Endothelial cell of umbilical vein (primary cell): ENCODE data around the gene BTN1A1. TPM values are rescaled to one million over a fixed set of nuclear protein-coding genes. Genes with fewer than 3 reads are reported as not detected.

ENCODE experiments used
- BruUV-seq: library from RNA; stranded (reverse); fragments of 400-500 nt; replicated peaks from 2 replicates; lab custom pipeline; 2021; lab: Mats Ljungman, UMichigan
- CTCF ChIA-PET: fragments of 300-600, 350-600 bp; sonication (Branson Sonifier 250); formaldehyde crosslinking; loops from one replicate; lab custom pipeline; 2021; ENCODE audit warnings: antibody characterized with exemption, inconsistent platforms; lab: Charles Lee
- POLR2A ChIA-PET: fragments of 300-600, 350-600 bp; sonication (Branson Sonifier 250); formaldehyde crosslinking; loops from one replicate; lab custom pipeline; 2021; ENCODE audit warnings: antibody characterized with exemption, inconsistent platforms; lab: Charles Lee
- DNase-seq: peaks from one replicate; pipeline ENCODE4 v3.0.0-alpha.2; 2011; ENCODE audit warnings: low read depth, low spot score
- FAIRE-seq: peaks from 2 replicates; lab custom pipeline; 2011; peaks lifted over from hg19 to GRCh38; lab: Jason Lieb, UNC
- H2AFZ ChIP-seq: 2 replicates; pipeline ENCODE4 v1.6.0; 2012; ENCODE audit warnings: low read depth, low read length, control low read depth, inconsistent platforms
- H3K27ac ChIP-seq: 2 replicates; pipeline ENCODE4 v1.5.1; 2011; ENCODE audit warnings: low read depth, mild to moderate bottlenecking, control low read depth, low read length, moderate library complexity; ENCODE audit not compliant: insufficient read depth
- H3K27me3 ChIP-seq, 2 experiments: 2 replicates each; pipeline versions ENCODE4 v1.6.0 to v1.6.1; 2011; ENCODE audit warnings: low read length in 2 of 2, mixed read lengths in 1 of 2; ENCODE audit not compliant: control insufficient read depth in 2 of 2, insufficient read depth in 2 of 2
- H3K36me3 ChIP-seq, 2 experiments: 2 replicates in 1 of 2; 3 replicates in 1 of 2; pipeline ENCODE4 v1.5.1; 2011; ENCODE audit warnings: low read length in 2 of 2, mild to moderate bottlenecking in 1 of 2, moderate library complexity in 1 of 2; ENCODE audit not compliant: control insufficient read depth in 2 of 2, insufficient read depth in 2 of 2; ENCODE audit errors: extremely low read depth in 1 of 2
- H3K4me1 ChIP-seq: 3 replicates; pipeline ENCODE4 v1.5.1; 2011; ENCODE audit warnings: mild to moderate bottlenecking, low read length; ENCODE audit not compliant: control insufficient read depth, insufficient read depth; ENCODE audit errors: extremely low read depth
- H3K4me2 ChIP-seq: 2 replicates; pipeline ENCODE4 v1.6.1; 2011; ENCODE audit warnings: low read length, control low read depth, mixed read lengths; ENCODE audit not compliant: insufficient read depth
- H3K4me3 ChIP-seq, 3 experiments: fragments of 200-600 bp in 1 of 3; sonication (generic), shearing (Covaris generic) in 1 of 3; replicated peaks in 1 of 3; 2 replicates each; pipeline ENCODE4 v1.5.1; 2011 to 2016; ENCODE audit warnings: control low read depth in 3 of 3, low read length in 3 of 3, mild to moderate bottlenecking in 2 of 3, inconsistent platforms in 1 of 3, low read depth in 1 of 3, moderate library complexity in 1 of 3; ENCODE audit not compliant: insufficient read depth in 1 of 3
- H3K79me2 ChIP-seq: 2 replicates; pipeline ENCODE4 v1.6.0; 2012; ENCODE audit warnings: low read length, inconsistent platforms; ENCODE audit not compliant: control insufficient read depth, insufficient read depth
- H3K9ac ChIP-seq: replicated peaks from 2 replicates; pipeline ENCODE3; 2011; ENCODE audit warnings: low read length, control low read depth; ENCODE audit not compliant: insufficient read depth; ENCODE audit errors: extremely low read depth
- H3K9me1 ChIP-seq: replicated peaks from 3 replicates; pipeline ENCODE4 v1.6.0; 2011; ENCODE audit warnings: mild to moderate bottlenecking, low read length; ENCODE audit not compliant: control insufficient read depth, insufficient read depth; ENCODE audit errors: extremely low read depth
- H3K9me3 ChIP-seq: replicated peaks from 2 replicates; pipeline ENCODE4 v1.5.1; 2012; ENCODE audit warnings: low read length, inconsistent platforms; ENCODE audit not compliant: control insufficient read depth, insufficient read depth
- H4K20me1 ChIP-seq: replicated peaks from 2 replicates; pipeline ENCODE3; 2011; ENCODE audit warnings: mild to moderate bottlenecking, low read length; ENCODE audit not compliant: control insufficient read depth, insufficient read depth; ENCODE audit errors: extremely low read depth
- EZH2 ChIP-seq: IDR thresholded peaks from 2 replicates; pipeline ENCODE4 v1.6.1; 2012; ENCODE audit warnings: borderline replicate concordance, low read depth, mild to moderate bottlenecking, moderate library complexity, low read length, inconsistent platforms; ENCODE audit not compliant: severe bottlenecking
- FOS ChIP-seq: IDR thresholded peaks from 2 replicates; pipeline ENCODE4 v1.6.1; 2011; ENCODE audit warnings: mild to moderate bottlenecking, low read length, moderate library complexity, borderline replicate concordance; ENCODE audit not compliant: insufficient read depth
- GATA2 ChIP-seq: IDR thresholded peaks from 2 replicates; pipeline ENCODE4 v1.7.0; 2011; ENCODE audit warnings: low read depth, mild to moderate bottlenecking, moderate library complexity, mixed read lengths, low read length; ENCODE audit not compliant: insufficient read length, insufficient read depth
- JUN ChIP-seq: IDR thresholded peaks from 2 replicates; pipeline ENCODE4 v1.6.1; 2011; ENCODE audit warnings: borderline replicate concordance, low read depth; ENCODE audit not compliant: insufficient read length, insufficient read depth
- MAX ChIP-seq: IDR thresholded peaks from 2 replicates; pipeline ENCODE4 v1.6.1; 2011; ENCODE audit not compliant: insufficient read depth, insufficient read length
- MYC ChIP-seq: IDR thresholded peaks from one replicate; pipeline ENCODE4 v1.6.1; 2011; ENCODE audit warnings: mild to moderate bottlenecking, low read depth, low read length
- POLR2A ChIP-seq: IDR thresholded peaks from 2 replicates; pipeline ENCODE4 v1.6.1; 2012; ENCODE audit warnings: low read depth, mild to moderate bottlenecking, control low read depth, low read length
- POLR2AphosphoS5 ChIP-seq: IDR thresholded peaks from 2 replicates; pipeline ENCODE4 v1.6.1; 2012; ENCODE audit warnings: low read depth, mild to moderate bottlenecking, control low read depth, low read length, moderate library complexity; ENCODE audit not compliant: insufficient read depth
- dilution Hi-C: fragments of 300-500 bp; cut with MboI; formaldehyde crosslinking; loops from one replicate; pipeline ENCODE4 v1.15.0; 2019; ENCODE audit warnings: low sequenced_read_pairs; ENCODE audit not compliant: extremely low pct_ligation_motif_present
- intact Hi-C: fragments of 100-400 bp; cut with micrococcal nuclease; formaldehyde crosslinking; loops from one replicate; pipeline ENCODE4 v1.10.0; 2022
- polyA plus RNA-seq, 4 experiments: library from polyadenylated mRNA; depleted of rRNA in 3 of 4; stranded (reverse) in 3 of 4; unstranded in 1 of 4; fragments of >200 nt; gene quantifications; 2 replicates each; pipeline versions ENCODE4 v1.2.1 to v1.2.3, GENCODE V29; 2011 to 2012; ENCODE audit warnings: missing spikeins in 1 of 4
- total RNA-seq: library from RNA; stranded (reverse); gene quantifications from 2 replicates; pipeline ENCODE4 v1.2.3, GENCODE V29; 2021

The BTN1A1 gene
- total and polyA plus RNA-seq, 2 donors (not counting 3 experiments of a cell fraction or from before 2014, with no cell fraction given) = not detected

GRCh38 chr6:26534681-26535465 lies 34.8 kb downstream of the BTN1A1 start:
- H2AFZ ChIP-seq = peak overlapping the region; percentile 8
- FAIRE-seq = no peak
- dilution Hi-C loops = loop anchor here (25.0 kb wide), 1 partner anchor 198 kb away; no protein-coding TSS in a partner anchor

More at GRCh38 chr6:26534681-26535465, 34.8 kb downstream of the BTN1A1 start:
- Histone ChIP-seq H3K27me3 (no peaks in the 10 kb centered on the region), H3K4me1 (peaks cover 21% of the 10 kb centered on the region), H3K9me1 (no peaks in the 10 kb centered on the region), H3K4me2 (no peak overlapping the region), H3K79me2 (peaks cover 15% of the 10 kb centered on the region), H3K36me3 (no peaks in the 10 kb centered on the region), H4K20me1 (no peaks in the 10 kb centered on the region), H3K9me3 (no peaks in the 10 kb centered on the region), H3K4me3 (no peak overlapping the region), H3K9ac (no peak overlapping the region), H3K27ac (no peak overlapping the region)
- TF ChIP-seq GATA2 (no peak), MAX (no peak), FOS (no peak), JUN (no peak), MYC (no peak), EZH2 (no peak), POLR2AphosphoS5 (no peak), POLR2A (no peak)
- ChIA-PET CTCF (no interaction called here), POLR2A (no interaction called here)
- no peak for DNase-seq
- intact Hi-C loops = loop anchor here (5.0 kb wide), 1 partner anchor 113 kb away; no protein-coding TSS in a partner anchor
- BruUV-seq = no TSS peak
